Left lobe of liver (tissue), 2 donors: Measurements from ENCODE around the gene OR10H1. TPM values are rescaled to one million over a fixed set of nuclear protein-coding genes. Genes with fewer than 3 reads are reported as not detected.
"Not testable (repeated sequence)": the region's sequence is repeated elsewhere in the genome, so short reads cannot be mapped to it uniquely, and the experiment has no call there.

Experiments used
- ATAC-seq: fragments of 200-7000 bp; cut with Tn5 transposase; one replicate; pipeline ENCODE4 v1.9.1; 2020; ENCODE audit warnings: mild to moderate bottlenecking, moderate library complexity
- DNase-seq: peaks from one replicate; pipeline ENCODE4 v3.0.0-alpha.2; 2020; ENCODE audit warnings: low spot score
- total RNA-seq: library from RNA; stranded (reverse); gene quantifications from one replicate; pipeline ENCODE4 v1.2.1, GENCODE V29; 2021
- donor health status: DM: no; HTN: no; CAD: no; lungs with moderate emphysema.
- donor health status: DM: no; HTN: yes; CAD: no.

Gene OR10H1
- total RNA-seq, 1 donor from 2014 or later = not detected

GRCh38 chr19:15776991-15777970 lies 38.2 kb downstream of the OR10H1 start:
- no peak for DNase-seq
- no peak for ATAC-seq

- no peak for DNase-seq
Observed at GRCh38 chr19:15776264-15776663, 39.2 kb downstream of the OR10H1 start.

DNA sequence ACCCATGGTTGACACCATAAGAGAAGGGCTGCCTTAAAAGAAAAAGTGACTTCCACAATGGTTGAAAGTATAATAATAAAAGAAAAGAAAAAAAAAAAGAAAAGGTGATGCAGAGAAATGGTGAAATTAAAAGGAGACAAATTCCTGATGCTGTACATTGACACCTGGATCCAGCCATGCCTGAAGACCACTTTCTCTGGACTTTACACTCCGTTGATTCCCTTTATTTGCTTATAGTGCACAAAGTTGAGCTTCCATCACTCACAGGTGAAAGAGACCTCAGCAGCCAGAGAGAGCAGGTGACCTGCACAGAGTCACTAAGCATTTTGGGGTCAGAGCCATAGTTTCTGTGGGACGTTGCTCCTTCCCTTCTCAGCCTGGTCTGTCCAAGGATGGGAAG lies 40.2 kb downstream of the OR10H1 start:
- no peak for DNase-seq
- ATAC-seq = no peak

More at GRCh38 chr19:15776264-15776663, 39.2 kb downstream of the OR10H1 start:
- ATAC-seq = no peak

DNA sequence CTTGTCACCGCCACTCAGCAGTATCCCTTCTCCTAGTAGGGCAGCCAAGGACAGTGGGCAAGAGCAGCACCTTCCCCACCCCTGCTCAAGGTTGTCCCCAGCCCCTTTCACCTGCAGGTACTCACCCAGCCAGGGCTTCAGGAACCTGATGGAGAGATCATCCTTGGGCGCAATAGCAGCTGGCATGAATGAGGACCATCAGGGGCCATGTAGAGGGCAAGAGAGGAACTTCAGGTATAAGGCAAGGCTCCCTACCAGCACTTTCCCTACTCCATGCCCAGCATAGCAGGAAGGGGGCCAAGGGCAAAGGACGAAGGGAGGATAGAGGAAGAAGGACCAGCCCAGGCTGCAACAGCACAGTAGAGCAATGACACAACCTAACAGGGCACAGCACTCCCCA lies 41.3 kb downstream of the OR10H1 start:
- ATAC-seq, DNase-seq: not testable (repeated sequence)

- DNase-seq (no peak), ATAC-seq (no peak)
Observed at GRCh38 chr19:15769586-15769985, 45.9 kb downstream of the OR10H1 start.

DNA sequence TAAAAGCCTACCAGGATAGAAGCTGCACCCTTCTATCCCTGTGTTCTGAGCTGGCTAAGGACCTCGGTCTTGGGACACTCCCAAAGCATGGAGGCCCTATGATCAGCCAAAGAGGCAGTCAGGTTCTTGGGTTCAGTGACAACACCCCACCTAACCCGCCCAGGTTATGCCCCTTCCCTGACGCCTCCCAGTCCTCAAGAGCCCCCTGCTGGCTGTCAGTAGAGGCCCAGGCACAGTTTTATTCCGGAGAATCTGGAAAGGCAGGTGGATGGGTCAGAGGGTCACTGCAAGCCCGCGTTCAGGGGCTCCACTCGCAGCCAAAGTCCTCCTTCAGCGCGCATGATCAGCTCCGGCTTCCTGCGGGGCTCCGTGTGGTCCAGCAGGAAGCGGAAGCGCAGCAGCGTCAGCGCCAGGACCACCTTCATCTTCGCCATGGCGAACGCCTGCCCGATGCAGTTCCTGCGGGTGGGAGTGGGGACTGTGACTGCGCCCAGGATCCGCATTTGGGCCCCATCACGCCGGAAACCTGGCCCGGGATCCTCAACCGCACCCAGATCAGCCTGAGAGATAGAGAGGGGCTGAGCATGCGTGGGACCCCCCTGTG lies 55.4 kb downstream of the OR10H1 start:
- DNase-seq (peak; percentile 46), ATAC-seq (peak; percentile 72)

GRCh38 chr19:15758379-15758778 lies 57.1 kb downstream of the OR10H1 start:
- DNase-seq = peak; percentile 58
- ATAC-seq = peak; percentile 76

Other genes with a start within 250 kb of the OR10H1 start
- not detected for gene CYP4F8, start 200.4 kb downstream of the OR10H1 start, total RNA-seq
- gene CYP4F3, start 174.8 kb downstream of the OR10H1 start, total RNA-seq = 401 TPM
- 98.6 TPM for gene CYP4F12, start 142.6 kb downstream of the OR10H1 start, total RNA-seq
- gene OR10H2, start 87.6 kb downstream of the OR10H1 start, total RNA-seq = not detected
- not detected for gene OR10H3, start 77.7 kb downstream of the OR10H1 start, total RNA-seq
- not detected for gene OR10H5, start 28.0 kb downstream of the OR10H1 start, total RNA-seq
- 228 TPM for gene CYP4F2, start 82.4 kb upstream of the OR10H1 start, total RNA-seq
- 97.0 TPM for gene CYP4F11, start 118.9 kb upstream of the OR10H1 start, total RNA-seq
- not detected for gene OR10H4, start 133.3 kb upstream of the OR10H1 start, total RNA-seq